IPS-NIHi11 (cell line): ENCODE measurements around the gene MEF2B.
A peak's percentile ranks its signal among the peaks of the same experiment; 100 is the strongest.

ENCODE experiments used
- DNase-seq: peaks from one replicate; pipeline ENCODE4 v3.0.0; 2012; ENCODE audit warnings: mixed read lengths, low spot score

Gene MEF2B

GRCh38 chr19:19170053-19170872 lies at the start of gene MEF2B:
Gene MEF2B, minus strand, starts transcription at chr19:19170263. Its CDS starts 19,528 bp downstream, at chr19:19150735.
- DNase-seq, result peak; percentile 99

DNA sequence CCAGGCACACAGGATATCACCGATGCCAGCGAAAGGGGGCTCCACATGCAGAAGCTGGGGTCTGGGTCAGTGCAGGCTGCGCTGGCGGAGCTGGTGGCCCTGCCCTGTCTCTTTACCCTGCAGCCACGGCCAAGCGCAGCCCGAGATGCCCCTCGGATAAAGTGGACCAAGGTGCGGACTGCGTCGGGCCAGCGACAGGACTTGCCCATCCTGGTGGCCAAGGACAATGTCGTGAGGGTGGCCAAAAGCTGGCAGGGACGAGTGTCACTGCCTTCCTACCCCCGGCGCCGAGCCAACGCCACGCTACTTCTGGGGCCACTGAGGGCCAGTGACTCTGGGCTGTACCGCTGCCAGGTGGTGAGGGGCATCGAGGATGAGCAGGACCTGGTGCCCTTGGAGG lies 48.8 kb upstream of the MEF2B start:
- DNase-seq, result no peak

GRCh38 chr19:19217099-19217498 lies 47.0 kb upstream of the MEF2B start:
- peak; percentile 50 for DNase-seq

- DNase-seq, result no peak
These were observed 45.7 kb upstream of the MEF2B start for GRCh38 chr19:19215792-19216191.

DNA sequence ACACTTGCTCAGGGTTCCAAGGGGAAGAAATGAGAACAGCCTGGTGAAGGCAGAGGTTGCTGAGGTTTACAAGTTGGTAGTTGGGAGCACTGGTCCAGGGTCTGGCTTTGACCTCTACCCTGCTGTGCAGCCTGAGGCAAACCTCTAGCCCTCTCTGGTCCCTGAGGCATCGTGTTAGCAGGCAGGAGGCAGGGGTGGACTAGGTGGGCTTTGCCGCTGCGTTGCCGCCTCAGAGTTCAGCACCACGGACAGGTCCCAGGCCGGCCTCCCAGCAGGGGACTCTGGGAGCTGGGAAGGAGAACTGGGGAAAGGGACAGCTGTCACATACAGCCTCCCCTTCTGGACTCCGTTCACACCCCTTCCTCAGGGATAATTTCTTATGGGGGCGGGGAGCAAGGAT lies 44.8 kb upstream of the MEF2B start:
- DNase-seq, result peak; percentile 89

- no peak for DNase-seq
These were observed 44.1 kb upstream of the MEF2B start for GRCh38 chr19:19214159-19214490.

GRCh38 chr19:19213426-19214158 lies 43.5 kb upstream of the MEF2B start:
- no peak for DNase-seq

- no peak for DNase-seq
These were observed 42.9 kb upstream of the MEF2B start for GRCh38 chr19:19212916-19213315.

DNA sequence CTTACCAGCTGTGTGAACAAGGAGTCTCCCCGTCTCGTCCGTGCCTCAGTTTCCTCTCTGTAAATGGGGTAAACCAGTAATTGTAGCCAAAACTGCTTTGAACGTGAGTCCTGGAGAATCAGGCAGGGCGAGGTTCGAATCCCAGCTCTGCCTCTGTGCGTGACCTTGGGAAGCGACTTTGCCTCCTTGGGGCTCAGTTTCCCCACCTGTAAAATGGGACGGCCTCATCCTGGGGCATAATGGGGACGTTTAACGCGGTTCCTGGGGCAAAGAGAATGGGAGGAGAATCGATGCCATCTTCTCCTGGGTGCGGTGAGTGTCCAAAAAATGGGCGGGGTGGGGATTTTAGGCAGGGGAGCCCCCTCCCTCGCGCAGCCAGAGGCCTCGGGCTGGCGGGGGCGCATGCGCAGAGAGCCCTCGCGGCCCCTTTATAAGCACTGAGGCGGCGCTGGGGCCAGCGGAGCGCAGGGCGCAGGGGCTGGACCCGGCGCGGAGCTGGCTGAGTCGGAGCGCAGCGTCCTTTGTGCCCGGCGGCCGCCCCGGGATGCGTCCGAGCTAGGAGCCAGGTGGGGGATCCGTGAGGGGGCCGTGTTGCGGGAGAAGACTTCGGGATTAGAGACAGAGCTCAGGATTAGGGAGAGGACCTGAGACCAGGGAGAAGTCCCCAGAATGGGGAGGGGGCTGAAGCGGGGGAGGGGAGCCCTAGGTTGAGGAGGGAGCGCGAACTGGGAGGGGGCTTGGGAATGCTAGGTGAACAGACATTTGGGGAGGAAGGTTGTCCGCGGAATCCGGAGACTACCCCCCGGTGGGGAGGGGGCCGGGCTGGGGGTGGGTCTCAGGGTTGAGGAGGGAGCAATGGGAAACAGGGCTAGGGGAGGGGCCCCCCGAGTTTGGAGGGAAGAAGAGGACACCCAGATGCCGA lies 41.7 kb upstream of the MEF2B start, which contains the start of gene NCAN:
NCAN (plus strand) TSS at position 460 of the 922 bp plus-strand sequence. CDS start 4,996 bp downstream, outside the sequence.
- DNase-seq, result peak; percentile 85

- DNase-seq, result no peak
These were observed 39.3 kb upstream of the MEF2B start for GRCh38 chr19:19209372-19209771.

GRCh38 chr19:19207637-19208572 lies 37.8 kb upstream of the MEF2B start:
- no peak for DNase-seq

DNA sequence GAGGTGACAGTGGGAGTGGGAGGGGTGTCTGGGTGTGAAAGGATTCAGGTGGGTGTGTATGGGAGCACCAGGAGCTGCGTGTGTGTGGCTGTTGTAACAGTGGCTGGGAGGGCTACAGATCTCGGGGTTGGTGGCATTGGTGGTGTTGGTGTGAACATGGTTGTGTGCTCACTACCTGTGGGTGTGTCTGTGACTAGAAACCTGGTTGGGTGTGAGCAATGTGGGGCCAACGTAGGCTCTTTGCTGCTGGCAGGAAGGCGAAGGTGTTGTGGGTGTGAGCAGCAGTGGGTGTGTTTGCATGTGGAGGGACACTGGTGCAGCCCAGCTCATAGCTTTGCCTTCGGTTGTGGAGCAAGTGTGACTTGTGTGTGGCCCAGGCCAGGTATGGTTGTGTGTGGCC lies 36.9 kb upstream of the MEF2B start:
- DNase-seq, result no peak

DNA sequence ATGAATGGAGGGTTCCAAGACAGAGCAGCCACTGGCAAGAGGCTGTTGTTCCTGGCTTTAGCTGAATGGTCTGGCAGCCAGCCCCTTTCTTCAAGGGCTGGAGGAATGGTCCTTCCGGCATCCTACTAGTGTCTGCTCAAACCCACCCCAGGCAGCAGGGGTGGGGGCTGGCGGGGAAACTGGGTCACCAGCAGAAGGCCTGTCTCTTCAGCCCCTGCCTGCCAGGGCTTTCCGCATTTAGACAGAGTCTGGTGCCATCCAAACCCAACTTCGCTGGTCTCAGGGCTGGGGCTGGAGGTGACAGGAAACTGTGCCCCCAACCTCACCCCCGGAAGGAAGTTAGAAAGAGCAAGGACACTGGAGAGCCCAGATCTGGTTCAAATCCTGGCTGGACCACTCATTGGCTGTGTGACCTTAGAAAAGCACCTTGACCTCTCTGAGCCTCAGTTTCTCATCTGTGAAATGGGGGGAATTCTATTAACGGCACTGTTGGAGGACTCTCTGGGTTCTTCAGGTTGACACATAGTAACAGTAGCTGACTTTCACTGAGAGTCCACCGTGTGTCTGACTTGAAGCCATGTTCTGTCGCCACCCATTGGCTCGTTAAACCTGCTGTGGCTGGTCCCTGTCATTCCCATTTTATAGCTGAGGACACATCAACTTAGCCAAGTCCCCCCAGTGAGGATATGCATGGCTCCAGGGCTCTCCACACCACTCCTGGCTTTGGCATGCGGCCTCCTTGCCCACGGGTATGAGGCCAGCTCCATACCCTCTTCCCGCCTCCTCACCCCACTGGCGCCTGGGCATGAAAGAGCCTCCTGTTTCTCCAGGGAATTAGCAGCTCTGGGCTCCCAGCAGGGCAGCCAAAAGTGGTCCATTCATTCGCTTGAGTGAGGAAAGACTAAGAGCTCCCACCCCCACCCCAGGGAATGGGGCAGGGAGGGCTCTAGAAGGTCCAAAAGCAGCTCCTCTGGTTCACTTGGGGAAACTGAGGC lies 35.6 kb upstream of the MEF2B start:
- DNase-seq, result no peak

DNA sequence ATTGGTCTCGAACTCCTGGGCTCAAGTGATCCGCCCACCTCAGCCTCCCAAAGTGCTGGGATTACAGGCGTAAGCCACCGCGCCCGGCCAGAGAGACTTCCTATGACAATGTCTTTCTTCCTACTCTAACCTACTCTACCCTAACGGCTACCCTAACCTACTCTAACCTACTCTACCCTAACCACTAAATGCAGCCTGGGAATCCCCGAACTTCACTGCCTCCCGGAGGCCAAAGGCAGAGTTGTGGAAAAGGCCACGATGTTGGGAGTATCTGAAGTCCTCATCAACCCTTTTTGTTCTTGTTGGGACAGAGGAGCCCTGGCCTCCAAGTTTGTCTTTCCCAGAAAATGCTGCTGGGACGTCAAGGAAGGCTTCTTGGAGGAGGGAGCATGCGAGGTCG lies 34.1 kb upstream of the MEF2B start:
- peak; percentile 62 for DNase-seq

DNA sequence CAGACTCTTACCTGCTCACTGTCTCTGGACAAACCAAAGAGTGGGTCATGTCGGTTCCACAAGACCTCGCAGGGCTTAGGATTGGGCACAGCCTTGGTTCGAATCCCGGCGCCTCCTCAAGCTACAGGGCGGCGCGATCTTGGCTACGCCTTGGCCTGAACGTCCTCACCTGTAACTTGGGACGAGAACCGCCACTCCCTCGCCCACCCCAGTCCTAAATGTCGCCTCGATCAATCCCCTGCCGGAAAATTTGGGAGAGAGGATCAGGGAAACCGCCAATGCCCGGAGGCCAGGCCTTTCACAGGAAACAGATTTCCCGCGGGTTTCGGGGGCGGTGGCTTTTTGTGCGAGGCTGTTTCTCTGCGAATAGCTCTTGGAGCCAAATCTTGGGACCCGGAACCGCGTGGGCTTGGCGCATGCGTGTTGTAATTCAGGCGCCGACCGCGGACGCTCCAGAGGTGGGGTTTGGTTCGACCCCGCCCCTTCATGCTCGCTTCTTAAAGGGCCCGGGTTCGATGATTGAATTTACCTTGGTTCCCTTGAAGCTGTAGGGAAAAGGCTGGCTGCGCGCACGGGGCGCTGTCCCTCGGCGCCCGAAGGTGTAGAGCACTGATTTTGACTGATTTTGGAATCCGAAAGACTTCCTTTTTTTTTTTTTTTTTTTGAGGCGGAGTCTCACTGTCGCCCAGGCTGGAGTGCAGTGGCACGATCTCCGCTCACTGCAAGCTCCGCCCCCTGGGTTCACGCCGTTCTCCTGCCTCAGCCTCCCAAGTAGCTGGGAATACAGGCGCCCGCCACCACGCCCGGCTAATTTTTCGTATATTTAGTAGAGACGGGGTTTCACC lies 33.2 kb upstream of the MEF2B start, which contains the start of gene NR2C2AP:
NR2C2AP (minus strand) TSS at position 403 of the 845 bp plus-strand sequence; CDS start at position 49, 354 bp downstream.
- DNase-seq, result peak; percentile 96

- DNase-seq, result no peak
These were observed 32.6 kb upstream of the MEF2B start for GRCh38 chr19:19202707-19203011.

- no peak for DNase-seq
These were observed 31.9 kb upstream of the MEF2B start for GRCh38 chr19:19201697-19202630.

GRCh38 chr19:19193926-19194325 lies 23.9 kb upstream of the MEF2B start:
- no peak for DNase-seq
